Measurements from ENCODE around the gene POLE. TPM values are rescaled to one million over a fixed set of nuclear protein-coding genes. Genes with fewer than 3 reads are reported as not detected.

POLE gene
- total and polyA plus RNA-seq, 2 donors: 19.3 to 22.2 TPM

DNA sequence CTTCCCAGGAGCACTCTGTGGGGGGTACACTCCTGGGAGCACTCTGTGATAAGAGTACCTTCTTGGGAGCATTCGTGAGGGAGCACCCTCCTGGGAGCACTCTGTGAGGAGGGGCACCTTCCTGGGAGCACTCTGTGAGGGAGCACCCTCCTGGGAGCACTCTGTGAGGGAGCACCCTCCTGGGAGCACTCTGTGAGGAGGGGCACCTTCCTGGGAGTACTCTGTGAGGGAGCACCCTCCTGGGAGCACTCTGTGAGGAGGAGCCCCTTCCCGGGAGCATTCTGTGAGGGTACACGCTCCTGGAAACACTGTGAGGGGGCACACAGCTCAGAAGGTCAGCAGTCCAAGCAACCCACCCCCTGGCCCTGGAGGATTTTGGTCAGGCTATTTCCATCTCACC is 99.4 kb downstream of the POLE start:
- peaks cover 0 to 16% of the 10 kb centered on the region in 2 donors for H3K27me3 ChIP-seq (ENCODE audit: control insufficient read depth in 2 of 2, insufficient read depth in 1 of 2, low read length in 1 of 2)
- 72% methylated on average over 3 of the region's 3 CpGs for WGBS
- no peak for DNase-seq (ENCODE audit: low read depth in 6 of 9, low spot score in 9 of 9)
- H3K9me3 ChIP-seq (ENCODE audit: control insufficient read depth in 2 of 2, insufficient read depth in 1 of 2, low read length in 1 of 2): no peaks in the 10 kb centered on the region
- H3K27ac ChIP-seq (ENCODE audit: low read depth in 1 of 2, low read length in 1 of 2): no peak overlapping the region
- peaks cover 2 to 14% of the 10 kb centered on the region in 2 donors for H3K36me3 ChIP-seq (ENCODE audit: control insufficient read depth in 2 of 2, insufficient read depth in 2 of 2, low read length in 1 of 2)
- H3K4me3 ChIP-seq (ENCODE audit: low read length in 2 of 2): no peak overlapping the region
- no peaks in the 10 kb centered on the region for H3K4me1 ChIP-seq (ENCODE audit: control insufficient read depth in 2 of 2, insufficient read depth in 2 of 2, low read length in 2 of 2)

GRCh38 chr12:132586929-132587328 is 100.2 kb downstream of the POLE start:
- Histone ChIP-seq H3K27ac (ENCODE audit: low read depth in 1 of 2, low read length in 1 of 2) (no peak overlapping the region), H3K9me3 (ENCODE audit: control insufficient read depth in 2 of 2, insufficient read depth in 1 of 2, low read length in 1 of 2) (no peaks in the 10 kb centered on the region), H3K4me3 (ENCODE audit: low read length in 2 of 2) (no peak overlapping the region), H3K36me3 (ENCODE audit: control insufficient read depth in 2 of 2, insufficient read depth in 2 of 2, low read length in 1 of 2) (peaks cover 2 to 21% of the 10 kb centered on the region in 2 donors), H3K27me3 (ENCODE audit: control insufficient read depth in 2 of 2, insufficient read depth in 1 of 2, low read length in 1 of 2) (peaks cover 0 to 14% of the 10 kb centered on the region in 2 donors), H3K4me1 (ENCODE audit: control insufficient read depth in 2 of 2, insufficient read depth in 2 of 2, low read length in 2 of 2) (no peaks in the 10 kb centered on the region)
- no peak for DNase-seq (ENCODE audit: low read depth in 6 of 9, low spot score in 9 of 9)
- 89% methylated on average over 18 of the region's 18 CpGs for WGBS

- no peak overlapping the region for H3K27ac ChIP-seq (ENCODE audit: low read depth in 1 of 2, low read length in 1 of 2)
- H3K4me1 ChIP-seq (ENCODE audit: control insufficient read depth in 2 of 2, insufficient read depth in 2 of 2, low read length in 2 of 2): no peaks in the 10 kb centered on the region
- H3K27me3 ChIP-seq (ENCODE audit: control insufficient read depth in 2 of 2, insufficient read depth in 1 of 2, low read length in 1 of 2): peaks cover 0 to 15% of the 10 kb centered on the region in 2 donors
- H3K4me3 ChIP-seq (ENCODE audit: low read length in 2 of 2): no peak overlapping the region
- 91% methylated on average over 24 of the region's 24 CpGs for WGBS
- H3K36me3 ChIP-seq (ENCODE audit: control insufficient read depth in 2 of 2, insufficient read depth in 2 of 2, low read length in 1 of 2): peaks cover 11 to 34% of the 10 kb centered on the region in 2 donors
- no peaks in the 10 kb centered on the region for H3K9me3 ChIP-seq (ENCODE audit: control insufficient read depth in 2 of 2, insufficient read depth in 1 of 2, low read length in 1 of 2)
- DNase-seq (ENCODE audit: low read depth in 6 of 9, low spot score in 9 of 9): no peak
Measured at GRCh38 chr12:132585177-132585576, 102.0 kb downstream of the POLE start.

DNA sequence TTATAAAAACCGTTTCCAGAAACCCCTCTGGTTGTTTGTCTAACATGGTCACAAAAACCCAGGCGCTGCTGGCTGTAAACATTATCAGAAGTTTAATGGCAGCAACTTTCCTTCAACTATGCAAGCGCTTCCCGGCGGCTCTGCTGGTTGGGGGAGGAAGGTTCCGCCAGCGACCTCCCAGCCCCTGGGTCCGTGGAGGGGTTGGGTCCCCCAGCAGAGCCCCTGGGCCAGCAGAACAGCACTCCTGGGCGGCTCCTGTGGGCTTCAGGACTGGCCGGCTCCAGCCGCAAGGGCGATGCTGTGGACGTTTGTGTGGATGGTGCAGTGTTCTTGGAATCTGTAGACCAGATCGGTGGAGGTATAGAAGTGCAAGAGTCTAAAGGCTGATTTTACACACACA is 102.7 kb downstream of the POLE start:
- WGBS: 97% methylated on average over 14 of the region's 14 CpGs
- peaks cover 11 to 34% of the 10 kb centered on the region in 2 donors for H3K36me3 ChIP-seq (ENCODE audit: control insufficient read depth in 2 of 2, insufficient read depth in 2 of 2, low read length in 1 of 2)
- no peak for DNase-seq (ENCODE audit: low read depth in 6 of 9, low spot score in 9 of 9)

GRCh38 chr12:132583736-132584135 is 103.4 kb downstream of the POLE start:
- H3K27ac ChIP-seq (ENCODE audit: low read depth in 1 of 2, low read length in 1 of 2): no peak overlapping the region
- DNase-seq (ENCODE audit: low read depth in 6 of 9, low spot score in 9 of 9): no peak
- no peak overlapping the region for H3K4me3 ChIP-seq (ENCODE audit: low read length in 2 of 2)
- WGBS: 95% methylated on average over 29 of the region's 29 CpGs
- peaks cover 0 to 6% of the 10 kb centered on the region in 2 donors for H3K27me3 ChIP-seq (ENCODE audit: control insufficient read depth in 2 of 2, insufficient read depth in 1 of 2, low read length in 1 of 2)
- peaks cover 11 to 36% of the 10 kb centered on the region in 2 donors for H3K36me3 ChIP-seq (ENCODE audit: control insufficient read depth in 2 of 2, insufficient read depth in 2 of 2, low read length in 1 of 2)
- H3K9me3 ChIP-seq (ENCODE audit: control insufficient read depth in 2 of 2, insufficient read depth in 1 of 2, low read length in 1 of 2): no peaks in the 10 kb centered on the region
- peaks cover 0 to 2% of the 10 kb centered on the region in 2 donors for H3K4me1 ChIP-seq (ENCODE audit: control insufficient read depth in 2 of 2, insufficient read depth in 2 of 2, low read length in 2 of 2)

More for the DNA sequence above, 102.7 kb downstream of the POLE start:
- H3K4me3 ChIP-seq (ENCODE audit: low read length in 2 of 2): no peak overlapping the region
- H3K27ac ChIP-seq (ENCODE audit: low read depth in 1 of 2, low read length in 1 of 2): no peak overlapping the region
- no peaks in the 10 kb centered on the region for H3K4me1 ChIP-seq (ENCODE audit: control insufficient read depth in 2 of 2, insufficient read depth in 2 of 2, low read length in 2 of 2)
- H3K27me3 ChIP-seq (ENCODE audit: control insufficient read depth in 2 of 2, insufficient read depth in 1 of 2, low read length in 1 of 2): peaks cover 0 to 9% of the 10 kb centered on the region in 2 donors
- no peaks in the 10 kb centered on the region for H3K9me3 ChIP-seq (ENCODE audit: control insufficient read depth in 2 of 2, insufficient read depth in 1 of 2, low read length in 1 of 2)

- no peak for DNase-seq (ENCODE audit: low read depth in 6 of 9, low spot score in 9 of 9)
- H3K27me3 ChIP-seq (ENCODE audit: control insufficient read depth in 2 of 2, insufficient read depth in 1 of 2, low read length in 1 of 2): peaks cover 0 to 4% of the 10 kb centered on the region in 2 donors
- H3K4me1 ChIP-seq (ENCODE audit: control insufficient read depth in 2 of 2, insufficient read depth in 2 of 2, low read length in 2 of 2): peaks cover 0 to 2% of the 10 kb centered on the region in 2 donors
- H3K9me3 ChIP-seq (ENCODE audit: control insufficient read depth in 2 of 2, insufficient read depth in 1 of 2, low read length in 1 of 2): no peaks in the 10 kb centered on the region
- peaks cover 11 to 40% of the 10 kb centered on the region in 2 donors for H3K36me3 ChIP-seq (ENCODE audit: control insufficient read depth in 2 of 2, insufficient read depth in 2 of 2, low read length in 1 of 2)
- no peak overlapping the region for H3K27ac ChIP-seq (ENCODE audit: low read depth in 1 of 2, low read length in 1 of 2)
- 97% methylated on average over 50 of the region's 50 CpGs for WGBS
- H3K4me3 ChIP-seq (ENCODE audit: low read length in 2 of 2): no peak overlapping the region
Measured at GRCh38 chr12:132583411-132583710, 103.8 kb downstream of the POLE start.

DNA sequence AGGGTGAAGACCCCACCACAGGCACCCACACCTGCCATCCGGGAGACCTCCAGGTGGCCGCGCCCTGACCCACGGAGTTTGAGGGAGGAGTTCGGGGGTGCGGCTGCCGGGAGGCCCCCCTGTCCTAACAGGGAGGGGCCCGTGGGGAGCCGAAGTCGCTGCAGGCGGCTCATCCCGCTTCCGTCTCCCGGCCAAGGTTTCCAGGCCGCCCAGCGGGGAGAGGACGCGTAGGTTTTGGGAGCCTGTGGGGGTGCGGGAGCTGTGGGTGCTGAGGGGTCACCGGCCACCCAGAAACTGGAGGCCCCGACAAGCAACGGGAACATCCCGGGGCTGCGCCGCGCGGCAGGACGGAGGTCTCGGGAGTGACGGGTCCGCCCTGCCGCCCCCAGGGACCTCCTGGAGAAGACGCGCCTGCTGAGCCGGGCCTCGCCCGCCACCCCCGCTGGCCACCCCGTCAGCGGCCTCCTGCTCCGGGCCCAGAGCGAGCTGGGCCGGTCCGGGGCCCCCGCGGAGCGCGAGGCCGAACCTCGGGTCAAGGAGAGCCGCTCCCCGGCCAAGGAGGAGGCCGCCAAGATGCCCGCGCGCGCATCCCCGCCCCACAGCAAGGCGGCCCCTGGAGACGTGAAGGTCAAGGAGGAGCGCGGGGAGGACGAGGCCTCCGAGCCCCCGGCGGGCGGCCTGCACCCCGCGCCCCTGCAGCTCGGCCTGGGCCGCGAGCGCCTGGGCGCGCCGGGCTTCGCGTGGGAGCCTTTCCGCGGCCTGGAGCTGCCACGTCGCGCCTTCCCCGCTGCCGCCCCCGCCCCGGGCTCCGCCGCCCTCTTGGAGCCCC is 104.3 kb downstream of the POLE start:
- 93% methylated on average over 89 of the region's 89 CpGs for WGBS
- H3K27me3 ChIP-seq (ENCODE audit: control insufficient read depth in 2 of 2, insufficient read depth in 1 of 2, low read length in 1 of 2): peaks cover 0 to 4% of the 10 kb centered on the region in 2 donors
- no peak for DNase-seq (ENCODE audit: low read depth in 6 of 9, low spot score in 9 of 9)
- H3K9me3 ChIP-seq (ENCODE audit: control insufficient read depth in 2 of 2, insufficient read depth in 1 of 2, low read length in 1 of 2): no peaks in the 10 kb centered on the region
- peaks cover 12 to 42% of the 10 kb centered on the region in 2 donors for H3K36me3 ChIP-seq (ENCODE audit: control insufficient read depth in 2 of 2, insufficient read depth in 2 of 2, low read length in 1 of 2)
- peaks cover 0 to 2% of the 10 kb centered on the region in 2 donors for H3K4me1 ChIP-seq (ENCODE audit: control insufficient read depth in 2 of 2, insufficient read depth in 2 of 2, low read length in 2 of 2)
- no peak overlapping the region for H3K27ac ChIP-seq (ENCODE audit: low read depth in 1 of 2, low read length in 1 of 2)
- H3K4me3 ChIP-seq (ENCODE audit: low read length in 2 of 2): no peak overlapping the region

DNA sequence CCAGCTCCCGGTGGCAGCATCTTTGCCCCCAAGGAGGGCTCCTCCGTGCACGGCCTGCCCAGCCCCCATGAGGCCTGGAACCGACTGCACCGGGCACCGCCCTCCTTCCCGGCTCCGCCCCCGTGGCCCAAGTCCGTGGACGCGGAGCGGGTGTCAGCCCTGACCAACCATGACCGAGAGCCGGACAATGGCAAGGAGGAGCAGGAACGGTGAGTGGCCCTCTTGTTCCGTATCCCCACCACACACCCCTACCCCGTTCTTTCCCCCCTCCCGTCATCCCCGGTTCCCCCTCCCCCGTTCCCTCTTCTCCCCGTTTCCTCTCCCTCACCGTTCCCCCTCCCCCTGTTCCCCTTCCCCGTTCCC is 105.1 kb downstream of the POLE start:
- no peak for DNase-seq (ENCODE audit: low read depth in 6 of 9, low spot score in 9 of 9)

GRCh38 chr12:132581348-132582057 is 105.6 kb downstream of the POLE start:
- H3K27ac ChIP-seq (ENCODE audit: low read depth in 1 of 2, low read length in 1 of 2): no peak overlapping the region
- peaks cover 20 to 55% of the 10 kb centered on the region in 2 donors for H3K36me3 ChIP-seq (ENCODE audit: control insufficient read depth in 2 of 2, insufficient read depth in 2 of 2, low read length in 1 of 2)
- no peak for DNase-seq (ENCODE audit: low read depth in 6 of 9, low spot score in 9 of 9)
- peaks cover 0 to 4% of the 10 kb centered on the region in 2 donors for H3K27me3 ChIP-seq (ENCODE audit: control insufficient read depth in 2 of 2, insufficient read depth in 1 of 2, low read length in 1 of 2)
- H3K4me3 ChIP-seq (ENCODE audit: low read length in 2 of 2): no peak overlapping the region
- H3K9me3 ChIP-seq (ENCODE audit: control insufficient read depth in 2 of 2, insufficient read depth in 1 of 2, low read length in 1 of 2): no peaks in the 10 kb centered on the region
- peaks cover 0 to 2% of the 10 kb centered on the region in 2 donors for H3K4me1 ChIP-seq (ENCODE audit: control insufficient read depth in 2 of 2, insufficient read depth in 2 of 2, low read length in 2 of 2)
- WGBS: 92% methylated on average over 17 of the region's 17 CpGs

More for the DNA sequence above, 105.1 kb downstream of the POLE start:
- Histone ChIP-seq H3K4me1 (ENCODE audit: control insufficient read depth in 2 of 2, insufficient read depth in 2 of 2, low read length in 2 of 2) (peaks cover 0 to 2% of the 10 kb centered on the region in 2 donors), H3K27me3 (ENCODE audit: control insufficient read depth in 2 of 2, insufficient read depth in 1 of 2, low read length in 1 of 2) (peaks cover 0 to 4% of the 10 kb centered on the region in 2 donors), H3K4me3 (ENCODE audit: low read length in 2 of 2) (no peak overlapping the region), H3K36me3 (ENCODE audit: control insufficient read depth in 2 of 2, insufficient read depth in 2 of 2, low read length in 1 of 2) (peaks cover 16 to 50% of the 10 kb centered on the region in 2 donors), H3K27ac (ENCODE audit: low read depth in 1 of 2, low read length in 1 of 2) (no peak overlapping the region), H3K9me3 (ENCODE audit: control insufficient read depth in 2 of 2, insufficient read depth in 1 of 2, low read length in 1 of 2) (no peaks in the 10 kb centered on the region)
- 95% methylated on average over 24 of the region's 24 CpGs for WGBS
